ENCODE measurements around the gene MLLT3.

- no peak for TF ChIP-seq POLR2A (IDR thresholded peaks at IDR 0.05)
- TF ChIP-seq CTCF (IDR thresholded peaks at IDR 0.05), result no peak
Observed at GRCh38 chr9:20351715-20352114, 270.6 kb downstream of the MLLT3 start.

Data from testis (tissue), 2 donors.